GM21717 (cell line): ENCODE results near the gene FAIM2.
"Not testable (repeated sequence)": the region's sequence is repeated elsewhere in the genome, so short reads cannot be mapped to it uniquely, and the experiment has no call there.

ENCODE experiments used
- ATAC-seq: cut with Tn5 transposase; IDR thresholded peaks from one replicate; pipeline ENCODE4 v1.9.1; 2021; ENCODE audit warnings: mild to moderate bottlenecking, moderate library complexity; ENCODE audit not compliant: unreplicated experiment

Gene FAIM2

GRCh38 chr12:49881415-49882247, 22.1 kb downstream of the FAIM2 start:
- no peak for ATAC-seq

- ATAC-seq, result no peak
These were observed 22.8 kb downstream of the FAIM2 start for GRCh38 chr12:49880756-49881414.

GRCh38 chr12:49879065-49879464, 24.6 kb downstream of the FAIM2 start:
- not testable (repeated sequence) for ATAC-seq

- no peak for ATAC-seq
These were observed 25.7 kb downstream of the FAIM2 start for GRCh38 chr12:49878021-49878420.

- ATAC-seq, result no peak
These were observed 26.6 kb downstream of the FAIM2 start for GRCh38 chr12:49877066-49877465.

GRCh38 chr12:49876070-49876469, 27.6 kb downstream of the FAIM2 start:
- no peak for ATAC-seq

GRCh38 chr12:49875115-49875720, 28.5 kb downstream of the FAIM2 start:
- no peak for ATAC-seq

GRCh38 chr12:49874142-49874897, 29.4 kb downstream of the FAIM2 start:
- no peak for ATAC-seq

GRCh38 chr12:49873361-49873934, 30.3 kb downstream of the FAIM2 start:
- ATAC-seq, result no peak

GRCh38 chr12:49872781-49873181, 30.9 kb downstream of the FAIM2 start:
- ATAC-seq, result no peak

GRCh38 chr12:49872381-49872780, 31.3 kb downstream of the FAIM2 start:
- ATAC-seq, result no peak

- not testable (repeated sequence) for ATAC-seq
These were observed 31.9 kb downstream of the FAIM2 start for GRCh38 chr12:49871811-49872251.

GRCh38 chr12:49871263-49871561, 32.5 kb downstream of the FAIM2 start:
- no peak for ATAC-seq

- ATAC-seq, result no peak
These were observed 33.0 kb downstream of the FAIM2 start for GRCh38 chr12:49870501-49871262.

- ATAC-seq, result no peak
These were observed 33.7 kb downstream of the FAIM2 start for GRCh38 chr12:49869816-49870500.

GRCh38 chr12:49868952-49869815, 34.5 kb downstream of the FAIM2 start:
- ATAC-seq, result no peak

GRCh38 chr12:49868449-49868848, 35.3 kb downstream of the FAIM2 start:
- ATAC-seq, result no peak

- ATAC-seq, result no peak
These were observed 35.9 kb downstream of the FAIM2 start for GRCh38 chr12:49867570-49868341.
